Osteocyte (in vitro differentiated cells): ENCODE measurements around the gene MYH2. TPM values are rescaled to one million over a fixed set of nuclear protein-coding genes. Genes with fewer than 3 reads are reported as not detected.

ENCODE experiments used
- DNase-seq: peaks from one replicate; pipeline ENCODE4 v3.0.0; 2021; ENCODE audit warnings: mixed read lengths; ENCODE audit not compliant: unreplicated experiment; ENCODE audit errors: extremely low spot score
- H3K27ac Mint-ChIP-seq: one replicate; pipeline ENCODE4 v1.8.0; 2021; ENCODE audit warnings: mild to moderate bottlenecking, mixed read lengths; ENCODE audit not compliant: unreplicated experiment
- H3K27me3 Mint-ChIP-seq: one replicate; pipeline ENCODE4 v1.8.0; 2021; ENCODE audit warnings: mixed read lengths; ENCODE audit not compliant: unreplicated experiment
- H3K36me3 Mint-ChIP-seq: one replicate; pipeline ENCODE4 v1.8.0; 2021; ENCODE audit warnings: mixed read lengths; ENCODE audit not compliant: unreplicated experiment
- H3K4me1 Mint-ChIP-seq: one replicate; pipeline ENCODE4 v1.8.0; 2021; ENCODE audit warnings: mixed read lengths; ENCODE audit not compliant: unreplicated experiment
- H3K4me3 Mint-ChIP-seq: one replicate; pipeline ENCODE4 v1.8.0; 2021; ENCODE audit warnings: mild to moderate bottlenecking, moderate library complexity, mixed read lengths; ENCODE audit not compliant: unreplicated experiment
- H3K9me3 Mint-ChIP-seq: one replicate; pipeline ENCODE4 v1.8.0; 2021; ENCODE audit warnings: mixed read lengths; ENCODE audit not compliant: unreplicated experiment
- total RNA-seq: library from RNA; stranded (reverse); gene quantifications from 2 replicates; pipeline ENCODE4 v1.2.1, GENCODE V29; 2021
- TF ChIP-seq, protein P1 (sequence below): fragments of 200-600 bp; sonication (generic); IDR thresholded peaks from 2 replicates; pipeline ENCODE4 v1.5.0; 2021; ENCODE audit warnings: antibody characterized with exemption, mild to moderate bottlenecking, moderate library complexity

The MYH2 gene
- total RNA-seq, 1 donor from 2014 or later: not detected

DNA sequence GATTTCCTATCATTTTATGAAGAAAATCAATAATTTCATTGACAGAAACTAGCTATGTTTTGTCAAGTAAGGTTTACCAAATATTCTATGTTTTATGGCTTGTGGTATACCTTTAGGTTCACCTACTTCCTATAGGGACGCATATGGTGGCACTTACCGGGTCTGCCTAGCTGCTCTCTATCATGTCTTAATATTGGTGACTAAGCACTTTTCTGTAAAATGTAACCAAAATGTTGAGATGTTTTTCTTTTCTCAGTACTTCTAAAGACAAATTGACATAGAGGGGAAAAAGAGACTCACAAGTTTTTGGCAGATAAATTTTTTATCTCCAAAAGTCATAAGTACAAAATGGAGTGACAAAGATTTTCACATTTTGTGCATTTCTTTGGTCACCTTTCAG lies 57.5 kb downstream of the MYH2 start:
- no peak overlapping the region for H3K4me3 Mint-ChIP-seq
- TF ChIP-seq, protein P1, sequence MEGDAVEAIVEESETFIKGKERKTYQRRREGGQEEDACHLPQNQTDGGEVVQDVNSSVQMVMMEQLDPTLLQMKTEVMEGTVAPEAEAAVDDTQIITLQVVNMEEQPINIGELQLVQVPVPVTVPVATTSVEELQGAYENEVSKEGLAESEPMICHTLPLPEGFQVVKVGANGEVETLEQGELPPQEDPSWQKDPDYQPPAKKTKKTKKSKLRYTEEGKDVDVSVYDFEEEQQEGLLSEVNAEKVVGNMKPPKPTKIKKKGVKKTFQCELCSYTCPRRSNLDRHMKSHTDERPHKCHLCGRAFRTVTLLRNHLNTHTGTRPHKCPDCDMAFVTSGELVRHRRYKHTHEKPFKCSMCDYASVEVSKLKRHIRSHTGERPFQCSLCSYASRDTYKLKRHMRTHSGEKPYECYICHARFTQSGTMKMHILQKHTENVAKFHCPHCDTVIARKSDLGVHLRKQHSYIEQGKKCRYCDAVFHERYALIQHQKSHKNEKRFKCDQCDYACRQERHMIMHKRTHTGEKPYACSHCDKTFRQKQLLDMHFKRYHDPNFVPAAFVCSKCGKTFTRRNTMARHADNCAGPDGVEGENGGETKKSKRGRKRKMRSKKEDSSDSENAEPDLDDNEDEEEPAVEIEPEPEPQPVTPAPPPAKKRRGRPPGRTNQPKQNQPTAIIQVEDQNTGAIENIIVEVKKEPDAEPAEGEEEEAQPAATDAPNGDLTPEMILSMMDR: no peak
- no peak for DNase-seq
- no peaks in the 10 kb centered on the region for H3K4me1 Mint-ChIP-seq
- H3K27me3 Mint-ChIP-seq: no peaks in the 10 kb centered on the region
- no peaks in the 10 kb centered on the region for H3K36me3 Mint-ChIP-seq
- no peak overlapping the region for H3K27ac Mint-ChIP-seq
- H3K9me3 Mint-ChIP-seq: peaks cover 63% of the 10 kb centered on the region

DNA sequence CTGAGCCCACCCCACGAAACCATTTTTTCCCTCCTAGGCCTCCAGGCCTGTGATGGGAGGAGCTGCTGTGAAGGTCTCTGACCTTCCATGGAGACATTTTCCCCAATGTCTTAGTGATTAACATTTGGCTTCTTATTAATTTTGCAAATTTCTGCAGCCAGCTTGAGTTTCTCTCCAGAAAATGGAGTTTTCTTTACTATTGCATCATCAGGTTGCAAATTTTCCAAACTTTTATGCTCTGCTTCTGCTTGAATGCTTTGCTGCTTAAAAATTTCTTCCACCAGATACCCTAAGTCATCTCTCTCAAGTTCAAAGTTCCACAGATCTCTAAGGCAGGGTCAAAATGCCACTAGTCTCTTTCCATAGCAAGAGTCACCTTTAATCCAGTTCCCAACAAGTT lies 67.2 kb downstream of the MYH2 start:
- peaks cover 45% of the 10 kb centered on the region for H3K9me3 Mint-ChIP-seq
- TF ChIP-seq, protein P1: no peak
- DNase-seq: no peak
- no peaks in the 10 kb centered on the region for H3K4me1 Mint-ChIP-seq
- H3K27me3 Mint-ChIP-seq: no peaks in the 10 kb centered on the region
- H3K27ac Mint-ChIP-seq: no peak overlapping the region
- H3K36me3 Mint-ChIP-seq: no peaks in the 10 kb centered on the region
- no peak overlapping the region for H3K4me3 Mint-ChIP-seq

DNA sequence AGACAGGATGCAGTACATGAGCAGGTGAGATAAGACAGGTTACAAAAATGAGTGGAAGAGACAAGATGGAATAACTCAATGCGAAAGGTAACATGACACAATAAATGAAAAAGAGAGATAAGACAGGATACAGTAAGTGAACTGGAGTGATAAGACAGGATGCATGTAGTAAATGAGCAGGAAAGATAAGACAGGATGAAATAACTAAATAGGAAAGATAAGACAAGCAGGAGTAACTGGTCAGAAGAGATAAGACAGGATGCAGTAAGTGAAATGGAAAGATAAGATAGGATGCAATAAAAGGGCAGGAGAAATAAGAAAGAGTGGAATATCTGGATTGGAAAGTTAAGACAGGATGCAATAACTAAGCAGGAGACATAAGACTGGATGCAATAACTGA lies 71.8 kb downstream of the MYH2 start:
- H3K4me1 Mint-ChIP-seq: no peaks in the 10 kb centered on the region
- H3K27me3 Mint-ChIP-seq: no peaks in the 10 kb centered on the region
- no peak overlapping the region for H3K4me3 Mint-ChIP-seq
- H3K27ac Mint-ChIP-seq: no peak overlapping the region
- no peaks in the 10 kb centered on the region for H3K36me3 Mint-ChIP-seq
- peaks cover 8% of the 10 kb centered on the region for H3K9me3 Mint-ChIP-seq
- TF ChIP-seq, protein P1: no peak
- no peak for DNase-seq

DNA sequence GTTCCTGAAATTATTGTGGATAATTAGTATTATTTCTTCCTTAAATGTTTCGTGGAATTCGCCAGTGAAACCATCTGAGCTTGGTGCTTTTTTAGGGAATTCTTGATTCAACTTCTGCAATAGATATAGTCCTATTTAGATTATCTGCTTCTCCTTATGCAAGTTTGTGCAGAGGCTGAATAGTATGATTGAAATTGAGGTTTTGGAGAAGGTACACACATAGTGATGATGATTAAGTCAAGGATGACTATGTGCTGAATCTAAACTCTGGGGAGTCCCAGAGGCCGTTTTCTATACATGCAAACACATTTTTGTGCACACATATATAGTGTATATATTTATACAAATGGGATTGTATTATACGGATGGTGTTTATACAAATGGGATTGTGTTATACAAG lies 74.9 kb downstream of the MYH2 start:
- no peak for DNase-seq
- Mint-ChIP-seq H3K9me3 (no peaks in the 10 kb centered on the region), H3K36me3 (no peaks in the 10 kb centered on the region), H3K4me1 (no peaks in the 10 kb centered on the region), H3K4me3 (no peak overlapping the region), H3K27me3 (no peaks in the 10 kb centered on the region), H3K27ac (no peak overlapping the region)
- TF ChIP-seq, protein P1: no peak

DNA sequence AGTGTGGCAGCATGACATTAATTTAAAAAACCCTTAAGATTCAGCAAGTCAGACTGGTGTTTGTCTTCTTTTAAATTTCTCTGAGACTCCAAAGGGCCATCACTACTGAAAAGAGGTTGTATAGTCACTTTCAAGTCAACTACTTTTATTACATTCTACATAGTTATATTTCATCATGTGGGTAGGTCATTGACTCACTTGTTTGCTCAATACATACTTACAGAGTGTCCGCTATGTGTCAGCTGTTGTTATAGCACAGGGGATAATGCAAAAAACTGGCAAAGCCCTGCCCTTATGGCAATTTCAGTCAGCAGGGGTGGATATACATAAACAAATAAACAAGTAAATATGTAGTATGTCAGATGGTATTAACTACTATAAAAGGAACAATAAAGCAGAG lies 77.6 kb downstream of the MYH2 start:
- TF ChIP-seq, protein P1: no peak
- no peak for DNase-seq
- no peak overlapping the region for H3K27ac Mint-ChIP-seq
- no peak overlapping the region for H3K4me3 Mint-ChIP-seq
- no peaks in the 10 kb centered on the region for H3K36me3 Mint-ChIP-seq
- H3K9me3 Mint-ChIP-seq: peaks cover 3% of the 10 kb centered on the region
- H3K27me3 Mint-ChIP-seq: no peaks in the 10 kb centered on the region
- no peaks in the 10 kb centered on the region for H3K4me1 Mint-ChIP-seq

Other genes starting within 250 kb of the MYH2 start
- gene MYH13, start 176.7 kb downstream of the MYH2 start, total RNA-seq: not detected in 2 replicates
- not detected in 2 replicates for gene MYH8, start 127.7 kb downstream of the MYH2 start, total RNA-seq
- not detected in 2 replicates for gene MYH4, start 80.1 kb downstream of the MYH2 start, total RNA-seq
- not detected in 2 replicates for gene MYH1, start 31.1 kb downstream of the MYH2 start, total RNA-seq
- 2.4 and 3.2 TPM in 2 replicates for gene MYH3, start 107.7 kb upstream of the MYH2 start, total RNA-seq
- 26.8 and 27.4 TPM in 2 replicates for gene SCO1, start 147.9 kb upstream of the MYH2 start, total RNA-seq
- 12.7 and 13.1 TPM in 2 replicates for gene ADPRM, start 147.9 kb upstream of the MYH2 start, total RNA-seq
- gene TMEM220, start 180.4 kb upstream of the MYH2 start, total RNA-seq: 6.8 and 8.1 TPM in 2 replicates